SK-N-SH (cell line): Measurements from ENCODE around the gene LRMDA. TPM values are rescaled to one million over a fixed set of nuclear protein-coding genes. Genes with fewer than 3 reads are reported as not detected.

Source experiments
- CTCF ChIA-PET: fragments of 300-600, 350-600 bp; formaldehyde crosslinking; extraction: SDS; loops from one replicate; lab custom pipeline; 2021; lab: Yijun Ruan, JAX
- POLR2A ChIA-PET: fragments of 350-600 bp; sonication (Branson Sonifier 250); formaldehyde crosslinking; extraction: SDS; loops from one replicate; lab custom pipeline; 2020; ENCODE audit warnings: antibody characterized with exemption, inconsistent platforms; lab: Yijun Ruan, JAX
- DNase-seq: peaks from one replicate; pipeline ENCODE4 v3.0.0; 2012
- H2AFZ ChIP-seq: fragments of 200-600 bp; sonication (generic); 2 replicates; pipeline ENCODE4 v1.8.1; 2016; ENCODE audit warnings: antibody characterized with exemption, mild to moderate bottlenecking, low read depth
- H3F3A ChIP-seq: fragments of 200-600 bp; sonication (generic); replicated peaks from 2 replicates; pipeline ENCODE3; 2016; ENCODE audit warnings: antibody characterized with exemption, mild to moderate bottlenecking; ENCODE audit not compliant: insufficient read depth
- H3K27ac ChIP-seq, 2 experiments: fragments of 200-500 bp in 1 of 2; fragments of 200-600 bp in 1 of 2; sonication (Bioruptor generic) in 1 of 2; sonication (generic), shearing (Covaris generic) in 1 of 2; 2 replicates each; pipeline versions ENCODE4 v1.5.1 to v1.6.1; 2014 to 2016; ENCODE audit warnings: low read depth in 2 of 2, inconsistent platforms in 1 of 2, low read length in 1 of 2, mild to moderate bottlenecking in 1 of 2, mixed read lengths in 1 of 2
- H3K27me3 ChIP-seq: fragments of 200-600 bp; sonication (generic), shearing (Covaris generic); 2 replicates; pipeline ENCODE4 v1.6.1; 2016; ENCODE audit warnings: mixed run types; ENCODE audit not compliant: insufficient read depth
- H3K36me3 ChIP-seq, 2 experiments: fragments of 200-500 bp in 1 of 2; fragments of 200-600 bp in 1 of 2; sonication (Bioruptor generic) in 1 of 2; sonication (generic) in 1 of 2; replicated peaks in 1 of 2; 2 replicates each; pipeline versions ENCODE3 to v1.5.1; 2014 to 2016; ENCODE audit warnings: low read length in 1 of 2, mild to moderate bottlenecking in 1 of 2; ENCODE audit not compliant: insufficient read depth in 2 of 2, control insufficient read depth in 1 of 2
- H3K4me1 ChIP-seq, 2 experiments: fragments of 200-500 bp in 1 of 2; fragments of 200-600 bp in 1 of 2; sonication (Bioruptor generic) in 1 of 2; sonication (generic), shearing (Covaris generic) in 1 of 2; 2 replicates each; pipeline versions ENCODE4 v1.5.1 to v1.6.1; 2014 to 2016; ENCODE audit warnings: low read depth in 1 of 2, low read length in 1 of 2, mixed run types in 1 of 2; ENCODE audit not compliant: insufficient read depth in 2 of 2, control insufficient read depth in 1 of 2
- H3K4me2 ChIP-seq: fragments of 200-600 bp; sonication (generic), shearing (Covaris generic); 2 replicates; pipeline ENCODE4 v1.6.1; 2017; ENCODE audit warnings: mixed run types
- H3K4me3 ChIP-seq, 2 experiments: fragments of 200-500 bp in 1 of 2; fragments of 200-600 bp in 1 of 2; sonication (Bioruptor generic) in 1 of 2; sonication (generic), shearing (Covaris generic) in 1 of 2; 2 replicates each; pipeline versions ENCODE4 v1.5.1 to v1.8.1; 2014 to 2016; ENCODE audit warnings: low read depth in 2 of 2, inconsistent platforms in 1 of 2, low read length in 1 of 2, mild to moderate bottlenecking in 1 of 2, mixed read lengths in 1 of 2, moderate library complexity in 1 of 2
- H3K79me2 ChIP-seq: fragments of 200-600 bp; sonication (generic); 2 replicates; pipeline ENCODE4 v1.8.1; 2017; ENCODE audit warnings: mild to moderate bottlenecking; ENCODE audit not compliant: insufficient read depth
- H3K9ac ChIP-seq: fragments of 200-600 bp; sonication (generic); 2 replicates; pipeline ENCODE4 v1.6.1; 2017; ENCODE audit warnings: mixed run types
- H3K9me2 ChIP-seq: fragments of 200-600 bp; sonication (generic); 2 replicates; pipeline ENCODE4 v1.6.1; 2017; ENCODE audit warnings: mixed run types
- H3K9me3 ChIP-seq: fragments of 200-600 bp; sonication (generic); 2 replicates; pipeline ENCODE4 v1.6.1; 2017; ENCODE audit warnings: mixed run types, mild to moderate bottlenecking, moderate library complexity
- H4K20me1 ChIP-seq: fragments of 200-600 bp; sonication (generic); 2 replicates; pipeline ENCODE4 v1.6.1; 2017; ENCODE audit warnings: mild to moderate bottlenecking, mixed run types; ENCODE audit not compliant: insufficient read depth
- CTCF ChIP-seq: fragments of 200-600 bp; sonication (generic); IDR thresholded peaks from 2 replicates; pipeline ENCODE4 v1.6.1; 2017; ENCODE audit warnings: antibody characterized with exemption, mild to moderate bottlenecking, moderate library complexity
- EZH2phosphoT487 ChIP-seq: fragments of 200-600 bp; sonication (generic); IDR thresholded peaks from 2 replicates; pipeline ENCODE4 v1.6.1; 2017; ENCODE audit warnings: low read depth, mixed run types, mild to moderate bottlenecking, antibody characterized with exemption, moderate library complexity, borderline replicate concordance
- FOSL2 ChIP-seq: IDR thresholded peaks from 2 replicates; pipeline ENCODE4 v1.4.0; 2012; ENCODE audit warnings: low read depth, mild to moderate bottlenecking, moderate library complexity, borderline replicate concordance
- FOXJ3 ChIP-seq: sonication (generic); formaldehyde crosslinking; IDR thresholded peaks from 2 replicates; pipeline ENCODE4 v1.5.1; 2020; ENCODE audit warnings: mild to moderate bottlenecking, missing genetic modification reagents
- GABPA ChIP-seq: IDR thresholded peaks from 2 replicates; pipeline ENCODE4 v1.4.0; 2012; ENCODE audit warnings: low read depth, mild to moderate bottlenecking
- GATA2 ChIP-seq: sonication (generic); formaldehyde crosslinking; IDR thresholded peaks from 2 replicates; pipeline ENCODE4 v1.5.0; 2020; ENCODE audit warnings: mild to moderate bottlenecking, missing genetic modification reagents
- JUND ChIP-seq: IDR thresholded peaks from 2 replicates; pipeline ENCODE4 v1.4.0; 2012
- NFIC ChIP-seq: IDR thresholded peaks from 2 replicates; pipeline ENCODE4 v1.4.0; 2012; ENCODE audit warnings: borderline replicate concordance
- REST ChIP-seq: IDR thresholded peaks from 2 replicates; pipeline ENCODE4 v1.6.1; 2012; ENCODE audit warnings: mild to moderate bottlenecking, low read depth, low read length, moderate library complexity
- RXRA ChIP-seq: IDR thresholded peaks from 2 replicates; pipeline ENCODE4 v1.4.0; 2012; ENCODE audit warnings: low read depth, mild to moderate bottlenecking, borderline replicate concordance
- SMC3 ChIP-seq: IDR thresholded peaks from 2 replicates; pipeline ENCODE4 v1.6.1; 2012; ENCODE audit warnings: low read depth, low read length, improper control_type of control experiment
- TAF1 ChIP-seq: IDR thresholded peaks from 2 replicates; pipeline ENCODE4 v1.6.1; 2012; ENCODE audit warnings: low read depth, mild to moderate bottlenecking, low read length, moderate library complexity, borderline replicate concordance
- TCF12 ChIP-seq: IDR thresholded peaks from 2 replicates; pipeline ENCODE4 v1.4.0; 2012
- TEAD4 ChIP-seq: IDR thresholded peaks from 2 replicates; pipeline ENCODE4 v1.4.0; 2012; ENCODE audit warnings: mild to moderate bottlenecking, borderline replicate concordance; ENCODE audit not compliant: insufficient read depth
- YY1 ChIP-seq: IDR thresholded peaks from 2 replicates; pipeline ENCODE4 v1.4.0; 2012; ENCODE audit warnings: low read depth, mild to moderate bottlenecking
- WGBS: methylation state at CpG from one replicate; pipeline ENCODE4 v1.1.6; 2017; ENCODE audit warnings: low lambda C conversion rate; 5-methylcytosine and 5-hydroxymethylcytosine counted together
- polyA plus RNA-seq, 3 experiments: library from polyadenylated mRNA; depleted of rRNA; stranded (reverse); fragments of >200 nt; gene quantifications; 2 replicates each; pipeline ENCODE4 v1.2.3, GENCODE V29; 2012
- TF ChIP-seq, protein P1 (sequence below): fragments of 150-350 bp; IDR thresholded peaks from 2 replicates; pipeline ENCODE4 v1.6.1; 2017; ENCODE audit warnings: antibody characterized with exemption, low read length, low read depth, borderline replicate concordance
- TF ChIP-seq, protein P2 (sequence below): IDR thresholded peaks from 2 replicates; pipeline ENCODE4 v1.4.0; 2012; ENCODE audit warnings: low read depth, borderline replicate concordance

Gene LRMDA
- polyA plus RNA-seq, 1 of the 3 experiments (the other 2 are of a cell fraction): 0.95 TPM

GRCh38 chr10:76278811-76279460, 847.5 kb downstream of the LRMDA start:
- 67% methylated on average over 1 of the region's 1 CpG for WGBS
- H3F3A ChIP-seq: no peaks in the 10 kb centered on the region
- H3K9ac ChIP-seq: no peak overlapping the region
- H3K4me2 ChIP-seq: no peak overlapping the region
- H3K27me3 ChIP-seq: no peaks in the 10 kb centered on the region
- H3K4me1 ChIP-seq: peaks cover 8 to 17% of the 10 kb centered on the region in 2 experiments; a peak in 3 of 4 replicates
- H3K27ac ChIP-seq: no peak overlapping the region
- no peaks in the 10 kb centered on the region for H3K79me2 ChIP-seq
- 0 out of 2 replicates have a peak, but pooled peaks cover 10% of the 10 kb centered on the region for H3K9me3 ChIP-seq
- no peaks in the 10 kb centered on the region for H3K9me2 ChIP-seq
- no peaks in the 10 kb centered on the region for H3K36me3 ChIP-seq
- DNase-seq: no peak
- H3K4me3 ChIP-seq: no peak overlapping the region
- no peaks in the 10 kb centered on the region for H4K20me1 ChIP-seq
- ChIA-PET CTCF (interaction anchor here (0.5 to 0.7 kb wide), 3 partner anchors 17 to 263 kb away, joined by 3 read pairs; no protein-coding TSS in a partner anchor), POLR2A (no interaction called here)
- TF ChIP-seq EZH2phosphoT487 (no peak), FOSL2 (no peak), TAF1 (no peak), REST (no peak), YY1 (no peak), GATA2 (CRISPR knock-in tag) (no peak), NFIC (no peak), SMC3 (no peak), CTCF (no peak), TEAD4 (no peak), FOXJ3 (CRISPR knock-in tag) (no peak), RXRA (no peak), JUND (no peak), TCF12 (no peak), GABPA (no peak)
- TF ChIP-seq, protein P1, sequence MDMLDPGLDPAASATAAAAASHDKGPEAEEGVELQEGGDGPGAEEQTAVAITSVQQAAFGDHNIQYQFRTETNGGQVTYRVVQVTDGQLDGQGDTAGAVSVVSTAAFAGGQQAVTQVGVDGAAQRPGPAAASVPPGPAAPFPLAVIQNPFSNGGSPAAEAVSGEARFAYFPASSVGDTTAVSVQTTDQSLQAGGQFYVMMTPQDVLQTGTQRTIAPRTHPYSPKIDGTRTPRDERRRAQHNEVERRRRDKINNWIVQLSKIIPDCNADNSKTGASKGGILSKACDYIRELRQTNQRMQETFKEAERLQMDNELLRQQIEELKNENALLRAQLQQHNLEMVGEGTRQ: no peak
- TF ChIP-seq, protein P2, sequence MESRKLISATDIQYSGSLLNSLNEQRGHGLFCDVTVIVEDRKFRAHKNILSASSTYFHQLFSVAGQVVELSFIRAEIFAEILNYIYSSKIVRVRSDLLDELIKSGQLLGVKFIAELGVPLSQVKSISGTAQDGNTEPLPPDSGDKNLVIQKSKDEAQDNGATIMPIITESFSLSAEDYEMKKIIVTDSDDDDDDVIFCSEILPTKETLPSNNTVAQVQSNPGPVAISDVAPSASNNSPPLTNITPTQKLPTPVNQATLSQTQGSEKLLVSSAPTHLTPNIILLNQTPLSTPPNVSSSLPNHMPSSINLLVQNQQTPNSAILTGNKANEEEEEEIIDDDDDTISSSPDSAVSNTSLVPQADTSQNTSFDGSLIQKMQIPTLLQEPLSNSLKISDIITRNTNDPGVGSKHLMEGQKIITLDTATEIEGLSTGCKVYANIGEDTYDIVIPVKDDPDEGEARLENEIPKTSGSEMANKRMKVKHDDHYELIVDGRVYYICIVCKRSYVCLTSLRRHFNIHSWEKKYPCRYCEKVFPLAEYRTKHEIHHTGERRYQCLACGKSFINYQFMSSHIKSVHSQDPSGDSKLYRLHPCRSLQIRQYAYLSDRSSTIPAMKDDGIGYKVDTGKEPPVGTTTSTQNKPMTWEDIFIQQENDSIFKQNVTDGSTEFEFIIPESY: no peak
- no peak overlapping the region for H2AFZ ChIP-seq
